GM12878 (cell line): Measurements from ENCODE around the gene EMP3. TPM values are rescaled to one million over a fixed set of nuclear protein-coding genes. Genes with fewer than 3 reads are reported as not detected.

Source experiments
- ATAC-seq: fragments of 200-7000 bp; cut with Tn5 transposase; 3 replicates; pipeline ENCODE4 v1.9.1; 2020; ENCODE audit warnings: mild to moderate bottlenecking, moderate library complexity
- BruUV-seq: library from RNA; stranded (reverse); fragments of 400-500 nt; replicated peaks from 2 replicates; lab custom pipeline; 2021; lab: Mats Ljungman, UMichigan
- CTCF ChIA-PET: fragments of 300-600 bp; sonication (Branson Sonifier 250); formaldehyde crosslinking; extraction: SDS; loops from one replicate; lab custom pipeline; 2021; ENCODE audit warnings: inconsistent platforms; lab: Yijun Ruan, JAX
- POLR2A ChIA-PET: fragments of 350-600 bp; formaldehyde crosslinking; extraction: SDS; loops from one replicate; lab custom pipeline; 2021; ENCODE audit warnings: inconsistent platforms; lab: Charles Lee
- RAD21 ChIA-PET: fragments of 300-600 bp; sonication (Branson Sonifier 250); formaldehyde crosslinking; loops from one replicate; lab custom pipeline; 2023; ENCODE audit warnings: antibody characterized with exemption; ENCODE audit not compliant: unreplicated experiment; lab: Charles Lee
- SMC1A ChIA-PET: fragments of 300-600 bp; sonication (Branson Sonifier 250); formaldehyde crosslinking; loops from one replicate; lab custom pipeline; 2023; ENCODE audit not compliant: unreplicated experiment, uncharacterized antibody; lab: Charles Lee
- DNase-seq: peaks from one replicate; pipeline ENCODE4 v3.0.0-alpha.2; 2011; ENCODE audit warnings: low read depth, low spot score
- FAIRE-seq: peaks from 3 replicates; lab custom pipeline; 2011; peaks lifted over from hg19 to GRCh38; lab: Jason Lieb, UNC
- H2AFZ ChIP-seq: 2 replicates; pipeline ENCODE4 v1.6.0; 2011; ENCODE audit warnings: low read depth, low read length, control low read depth; ENCODE audit not compliant: control insufficient read depth
- H3K27ac ChIP-seq: 2 replicates; pipeline ENCODE4 v1.5.1; 2011; ENCODE audit warnings: control low read depth; ENCODE audit not compliant: control insufficient read depth, insufficient read depth
- H3K27me3 ChIP-seq, 2 experiments: replicated peaks in 1 of 2; 2 replicates each; pipeline versions ENCODE4 v1.6.0 to v1.6.1; 2011; ENCODE audit warnings: low read length in 1 of 2; ENCODE audit not compliant: control insufficient read depth in 2 of 2, insufficient read depth in 2 of 2
- H3K36me3 ChIP-seq, 2 experiments: 2 replicates each; pipeline ENCODE4 v1.5.1; 2011; ENCODE audit warnings: low read length in 1 of 2; ENCODE audit not compliant: control insufficient read depth in 2 of 2, insufficient read depth in 2 of 2
- H3K4me1 ChIP-seq: 2 replicates; pipeline ENCODE4 v1.6.1; 2011; ENCODE audit warnings: mild to moderate bottlenecking, low read length, moderate library complexity, mixed read lengths; ENCODE audit not compliant: control insufficient read depth, insufficient read depth
- H3K4me2 ChIP-seq: 2 replicates; pipeline ENCODE4 v1.6.0; 2011; ENCODE audit warnings: control low read depth; ENCODE audit not compliant: control insufficient read depth, insufficient read depth
- H3K4me3 ChIP-seq: fragments of 200-600 bp; sonication (generic); 2 replicates; pipeline ENCODE4 v1.5.1; 2016
- H3K79me2 ChIP-seq: 2 replicates; pipeline ENCODE4 v1.6.0; 2011; ENCODE audit warnings: low read length; ENCODE audit not compliant: control insufficient read depth, insufficient read depth
- H3K9ac ChIP-seq: 2 replicates; pipeline ENCODE4 v1.8.0; 2011; ENCODE audit warnings: low read length, control low read depth, mixed read lengths; ENCODE audit not compliant: control insufficient read depth, insufficient read depth
- H3K9me3 ChIP-seq: replicated peaks from 3 replicates; pipeline ENCODE4 v1.5.1; 2011; ENCODE audit warnings: mild to moderate bottlenecking, low read length; ENCODE audit not compliant: control insufficient read depth, insufficient read depth
- H4K20me1 ChIP-seq: 2 replicates; pipeline ENCODE4 v1.6.0; 2011; ENCODE audit not compliant: control insufficient read depth, insufficient read depth
- CEBPZ ChIP-seq: fragments of 150-350 bp; IDR thresholded peaks from 2 replicates; pipeline ENCODE4 v1.6.1; 2016; ENCODE audit warnings: low read depth, low read length
- POU2F2 ChIP-seq: IDR thresholded peaks from 3 replicates; pipeline ENCODE4 v1.6.1; 2011; ENCODE audit warnings: low read depth, mild to moderate bottlenecking, low read length, borderline replicate concordance
- SMARCA5 ChIP-seq: fragments of 450-650 bp; IDR thresholded peaks from 2 replicates; pipeline ENCODE4 v1.6.1; 2017; ENCODE audit warnings: mild to moderate bottlenecking
- SPI1 ChIP-seq: IDR thresholded peaks from 2 replicates; pipeline ENCODE4 v1.6.1; 2011; ENCODE audit warnings: low read depth, mild to moderate bottlenecking, low read length, moderate library complexity, borderline replicate concordance; ENCODE audit not compliant: insufficient read depth
- TBL1XR1 ChIP-seq: IDR thresholded peaks from 2 replicates; pipeline ENCODE4 v1.6.1; 2012; ENCODE audit warnings: low read depth, low read length, improper control_type of control experiment
- USF2 ChIP-seq: IDR thresholded peaks from 2 replicates; pipeline ENCODE4 v1.6.1; 2011; ENCODE audit warnings: low read depth, low read length, improper control_type of control experiment, borderline replicate concordance
- ZNF274 ChIP-seq: IDR thresholded peaks from one replicate; pipeline ENCODE4 v1.8.0; 2011; ENCODE audit not compliant: insufficient read length, insufficient read depth
- WGBS: methylation state at CpG from one replicate; pipeline ENCODE4 v1.1.6; 2016; ENCODE audit warnings: low lambda C conversion rate; ENCODE audit not compliant: insufficient replicate concordance, insufficient coverage; ENCODE audit errors: missing lambda C conversion rate; 5-methylcytosine and 5-hydroxymethylcytosine counted together
- in situ Hi-C: fragments of 300-500 bp; cut with MboI; formaldehyde crosslinking; loops from 9 replicates; pipeline ENCODE4 v1.14.3; 2018; ENCODE audit warnings: mixed read lengths
- intact Hi-C: fragments of 100-400 bp; cut with micrococcal nuclease; formaldehyde crosslinking; loops from one replicate; pipeline ENCODE4 v1.14.2; 2022; ENCODE audit not compliant: unreplicated experiment
- polyA plus RNA-seq, 11 experiments: library from polyadenylated mRNA; depleted of rRNA in 4 of 11; unstranded in 6 of 11; stranded (reverse) in 5 of 11; fragments of >200 nt; fragmentation: Nextera tagmentation in 4 of 11; fragmentation: Illumina TruSeq in 1 of 11; extraction: Ambion mirVana in 4 of 11; extraction: Trizol in 1 of 11; gene quantifications; 1 replicate in 1 of 11; 2 replicates in 10 of 11; pipeline versions ENCODE4 v1.2.1 to v1.2.3, GENCODE V29; 2011 to 2016; ENCODE audit warnings: inconsistent platforms in 2 of 11, missing spikeins in 2 of 11, low read depth in 1 of 11
- total RNA-seq, 4 experiments: library from RNA; depleted of rRNA in 3 of 4; stranded (reverse); fragments of >200 nt in 3 of 4; fragmentation: Illumina TruSeq in 1 of 4; extraction: Trizol in 1 of 4; gene quantifications; 2 replicates each; pipeline versions ENCODE4 v1.2.1 to v1.2.3, GENCODE V29; 2013 to 2021
- TF ChIP-seq, protein P1 (sequence below): fragments of 450-650 bp; IDR thresholded peaks from 2 replicates; pipeline ENCODE4 v1.6.1; 2016; ENCODE audit warnings: mild to moderate bottlenecking, moderate library complexity, borderline replicate concordance

The EMP3 gene
- total and polyA plus RNA-seq, 10 of the 15 experiments (the other 5 are each of a cell fraction or from before 2014, with no cell fraction given) = 53.2 to 224 (median 134) TPM

- ChIA-PET RAD21 (no interaction called here), POLR2A (no interaction called here), SMC1A (no interaction called here), CTCF (no interaction called here)
- WGBS = 20% methylated on average over 6 of the region's 13 CpGs
- Histone ChIP-seq H3K4me2 (no peak overlapping the region), H3K79me2 (no peaks in the 10 kb centered on the region), H4K20me1 (no peaks in the 10 kb centered on the region), H3K27me3 (no peaks in the 10 kb centered on the region; a peak in 1 of 4 replicates), H3K9me3 (no peaks in the 10 kb centered on the region), H2AFZ (no peak overlapping the region), H3K36me3 (no peaks in the 10 kb centered on the region), H3K9ac (no peak overlapping the region), H3K4me3 (no peak overlapping the region), H3K27ac (no peak overlapping the region), H3K4me1 (no peaks in the 10 kb centered on the region)
- no TSS peak for BruUV-seq
- ATAC-seq = no peak
- FAIRE-seq = no peak
- in situ Hi-C loops (no loop called here), intact Hi-C loops (no loop called here)
- DNase-seq = no peak
- TF ChIP-seq SMARCA5 (no peak), USF2 (no peak), SPI1 (no peak), TBL1XR1 (no peak)
Measured at GRCh38 chr19:48303367-48303766, 22.0 kb upstream of the EMP3 start.

- intact Hi-C loops (no loop called here), in situ Hi-C loops (no loop called here)
- RAD21 ChIA-PET = no interaction called here
- Histone ChIP-seq H3K4me1 (no peaks in the 10 kb centered on the region), H3K9me3 (no peaks in the 10 kb centered on the region), H3K27ac (no peak overlapping the region), H3K9ac (no peak overlapping the region), H3K4me2 (no peak overlapping the region), H3K4me3 (no peak overlapping the region), H3K27me3 (no peaks in the 10 kb centered on the region; a peak in 1 of 4 replicates), H2AFZ (no peak overlapping the region), H3K79me2 (no peaks in the 10 kb centered on the region), H4K20me1 (no peaks in the 10 kb centered on the region), H3K36me3 (no peaks in the 10 kb centered on the region)
- no TSS peak for BruUV-seq
- FAIRE-seq (no peak), ATAC-seq (no peak), DNase-seq (no peak)
- CTCF ChIA-PET = no interaction called here
- POLR2A ChIA-PET = no interaction called here
- SMC1A ChIA-PET = no interaction called here
- WGBS = 60% methylated on average over 19 of the region's 19 CpGs
- TF ChIP-seq POU2F2 = no peak
- TF ChIP-seq, protein P1, sequence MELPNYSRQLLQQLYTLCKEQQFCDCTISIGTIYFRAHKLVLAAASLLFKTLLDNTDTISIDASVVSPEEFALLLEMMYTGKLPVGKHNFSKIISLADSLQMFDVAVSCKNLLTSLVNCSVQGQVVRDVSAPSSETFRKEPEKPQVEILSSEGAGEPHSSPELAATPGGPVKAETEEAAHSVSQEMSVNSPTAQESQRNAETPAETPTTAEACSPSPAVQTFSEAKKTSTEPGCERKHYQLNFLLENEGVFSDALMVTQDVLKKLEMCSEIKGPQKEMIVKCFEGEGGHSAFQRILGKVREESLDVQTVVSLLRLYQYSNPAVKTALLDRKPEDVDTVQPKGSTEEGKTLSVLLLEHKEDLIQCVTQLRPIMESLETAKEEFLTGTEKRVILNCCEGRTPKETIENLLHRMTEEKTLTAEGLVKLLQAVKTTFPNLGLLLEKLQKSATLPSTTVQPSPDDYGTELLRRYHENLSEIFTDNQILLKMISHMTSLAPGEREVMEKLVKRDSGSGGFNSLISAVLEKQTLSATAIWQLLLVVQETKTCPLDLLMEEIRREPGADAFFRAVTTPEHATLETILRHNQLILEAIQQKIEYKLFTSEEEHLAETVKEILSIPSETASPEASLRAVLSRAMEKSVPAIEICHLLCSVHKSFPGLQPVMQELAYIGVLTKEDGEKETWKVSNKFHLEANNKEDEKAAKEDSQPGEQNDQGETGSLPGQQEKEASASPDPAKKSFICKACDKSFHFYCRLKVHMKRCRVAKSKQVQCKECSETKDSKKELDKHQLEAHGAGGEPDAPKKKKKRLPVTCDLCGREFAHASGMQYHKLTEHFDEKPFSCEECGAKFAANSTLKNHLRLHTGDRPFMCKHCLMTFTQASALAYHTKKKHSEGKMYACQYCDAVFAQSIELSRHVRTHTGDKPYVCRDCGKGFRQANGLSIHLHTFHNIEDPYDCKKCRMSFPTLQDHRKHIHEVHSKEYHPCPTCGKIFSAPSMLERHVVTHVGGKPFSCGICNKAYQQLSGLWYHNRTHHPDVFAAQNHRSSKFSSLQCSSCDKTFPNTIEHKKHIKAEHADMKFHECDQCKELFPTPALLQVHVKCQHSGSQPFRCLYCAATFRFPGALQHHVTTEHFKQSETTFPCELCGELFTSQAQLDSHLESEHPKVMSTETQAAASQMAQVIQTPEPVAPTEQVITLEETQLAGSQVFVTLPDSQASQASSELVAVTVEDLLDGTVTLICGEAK = no peak
- TF ChIP-seq ZNF274 = no peak
- TF ChIP-seq CEBPZ = no peak
- TF ChIP-seq, all 136 proteins: peak for 0
Measured at GRCh38 chr19:48303866-48304265, 21.5 kb upstream of the EMP3 start.
